Activated CD8-positive, alpha-beta memory T cell treated with anti-CD3 and anti-CD28 coated beads, Interleukin-2, amount 10 ng/mL, durations not matched to agents 7 days and 5 days (primary cell): ENCODE results near the gene F12. TPM values are rescaled to one million over a fixed set of nuclear protein-coding genes. Genes with fewer than 3 reads are reported as not detected.

Experiments
- ATAC-seq: fragments of 150-1000 bp; cut with Tn5 transposase; one replicate; pipeline ENCODE4 v1.10.0; 2021; ENCODE audit warnings: moderate library complexity
- CTCF ChIA-PET: fragments of 350-600 bp; sonication (Branson Sonifier 250); formaldehyde crosslinking; loops from one replicate; lab custom pipeline; 2021; ENCODE audit warnings: antibody characterized with exemption; lab: Charles Lee
- DNase-seq: peaks from one replicate; pipeline ENCODE4 v3.0.0-alpha.2; 2020
- H3K27ac Mint-ChIP-seq: one replicate; pipeline ENCODE4 v1.8.0; 2021; ENCODE audit warnings: mild to moderate bottlenecking, mixed read lengths
- H3K27me3 Mint-ChIP-seq: one replicate; pipeline ENCODE4 v1.8.0; 2021; ENCODE audit warnings: mixed read lengths
- H3K36me3 Mint-ChIP-seq: one replicate; pipeline ENCODE4 v1.8.0; 2021; ENCODE audit warnings: mild to moderate bottlenecking, mixed read lengths
- H3K4me1 Mint-ChIP-seq: one replicate; pipeline ENCODE4 v1.8.0; 2021; ENCODE audit warnings: mixed read lengths
- H3K4me3 Mint-ChIP-seq: one replicate; pipeline ENCODE4 v1.8.0; 2021; ENCODE audit warnings: mild to moderate bottlenecking, moderate library complexity, mixed read lengths
- H3K9me3 Mint-ChIP-seq: one replicate; pipeline ENCODE4 v1.8.0; 2022; ENCODE audit warnings: low read depth, mixed read lengths
- total RNA-seq, 2 experiments: library from RNA; stranded (reverse); gene quantifications; one replicate each; pipeline ENCODE4 v1.2.3, GENCODE V29; 2021

F12 gene
- total RNA-seq, 2 experiments from 2014 or later, result 1.3 to 2.2 TPM

DNA sequence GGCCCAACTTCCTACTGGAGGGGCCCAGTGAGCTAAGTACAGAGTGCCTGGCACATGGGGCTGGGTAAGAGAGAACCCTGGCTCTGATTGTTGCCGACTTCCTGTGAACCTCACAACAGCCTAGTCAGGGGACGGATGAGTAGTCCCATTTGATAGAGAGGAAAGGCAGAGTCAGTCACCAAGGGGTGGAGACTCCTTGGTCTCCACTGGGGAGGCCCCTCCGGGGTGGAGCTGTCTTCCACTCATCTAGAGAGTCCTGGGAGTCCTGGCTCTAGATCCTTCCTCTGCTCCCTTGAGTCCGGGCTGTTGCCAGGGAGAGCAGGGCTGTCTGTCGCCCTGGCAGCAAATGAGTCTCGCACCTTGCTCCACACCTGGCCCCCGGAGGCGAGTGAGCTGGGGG is 25.1 kb upstream of the F12 start:
- CTCF ChIA-PET, result interaction anchor here (0.8 to 16.5 kb wide), 4 partner anchors 12 to 44 kb away, joined by 4 to 269 read pairs (median 131); partner anchors contain the start of genes PFN3 and PRR7
- Mint-ChIP-seq H3K4me3 (no peak overlapping the region), H3K9me3 (no peaks in the 10 kb centered on the region), H3K4me1 (peaks cover 60% of the 10 kb centered on the region), H3K27ac (peak overlapping the region; percentile 24), H3K27me3 (no peaks in the 10 kb centered on the region), H3K36me3 (peaks cover 58% of the 10 kb centered on the region)
- DNase-seq, result no peak
- no peak for ATAC-seq

GRCh38 chr5:177433658-177434217 is 24.4 kb upstream of the F12 start:
- H3K4me1 Mint-ChIP-seq, result peaks cover 66% of the 10 kb centered on the region
- CTCF ChIA-PET, result interaction anchor here (1.6 to 16.5 kb wide), 6 partner anchors 13 to 44 kb away, joined by 4 to 269 read pairs (median 80); partner anchors contain the start of genes PFN3 and PRR7
- H3K4me3 Mint-ChIP-seq, result no peak overlapping the region
- H3K27ac Mint-ChIP-seq, result no peak overlapping the region
- no peak for ATAC-seq
- no peaks in the 10 kb centered on the region for H3K27me3 Mint-ChIP-seq
- no peak for DNase-seq
- peaks cover 59% of the 10 kb centered on the region for H3K36me3 Mint-ChIP-seq
- no peaks in the 10 kb centered on the region for H3K9me3 Mint-ChIP-seq

DNA sequence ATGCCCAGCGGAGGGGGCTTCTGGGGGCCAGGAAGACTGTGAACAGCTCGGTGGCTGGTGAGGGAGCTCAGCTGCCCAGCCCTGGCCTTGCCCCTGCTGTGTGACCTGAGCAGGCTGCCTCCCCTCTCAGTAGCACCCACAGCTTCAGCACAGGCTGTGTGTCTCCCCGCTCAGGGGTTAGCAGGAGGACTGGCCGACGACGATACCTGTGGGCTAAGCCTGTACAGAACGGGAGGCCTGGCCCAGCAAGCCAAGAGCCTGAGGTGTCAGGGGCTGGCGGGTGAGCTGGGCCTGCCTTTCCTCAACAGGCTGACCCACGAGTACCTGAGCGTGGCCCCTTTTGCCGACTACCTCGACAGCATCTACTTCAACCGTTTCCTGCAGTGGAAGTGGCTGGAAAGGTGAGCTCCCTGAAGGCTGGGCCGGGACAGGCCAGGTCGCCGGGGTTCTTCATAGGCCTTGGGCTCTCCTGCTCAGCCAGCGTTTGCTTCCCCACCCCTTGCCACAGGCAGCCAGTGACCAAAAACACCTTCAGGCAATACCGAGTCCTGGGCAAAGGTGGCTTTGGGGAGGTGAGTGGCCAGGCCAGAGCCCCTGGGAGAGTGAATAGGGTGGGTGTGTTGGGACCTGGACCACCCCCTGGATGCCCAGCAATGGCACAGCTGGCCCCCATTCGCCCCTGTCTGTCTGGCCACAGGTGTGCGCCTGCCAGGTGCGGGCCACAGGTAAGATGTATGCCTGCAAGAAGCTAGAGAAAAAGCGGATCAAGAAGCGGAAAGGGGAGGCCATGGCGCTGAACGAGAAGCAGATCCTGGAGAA is 23.7 kb upstream of the F12 start:
- no peaks in the 10 kb centered on the region for H3K27me3 Mint-ChIP-seq
- DNase-seq (no peak), ATAC-seq (no peak)
- peaks cover 57% of the 10 kb centered on the region for H3K36me3 Mint-ChIP-seq
- H3K4me3 Mint-ChIP-seq, result no peak overlapping the region
- H3K9me3 Mint-ChIP-seq, result no peaks in the 10 kb centered on the region
- CTCF ChIA-PET, result interaction anchor here (1.6 to 16.5 kb wide), 8 partner anchors 14 to 123 kb away, joined by 4 to 269 read pairs (median 26); partner anchors contain the start of genes F12, PFN3 and PRR7
- H3K27ac Mint-ChIP-seq, result peak overlapping the region; percentile 94
- H3K4me1 Mint-ChIP-seq, result peaks cover 67% of the 10 kb centered on the region

DNA sequence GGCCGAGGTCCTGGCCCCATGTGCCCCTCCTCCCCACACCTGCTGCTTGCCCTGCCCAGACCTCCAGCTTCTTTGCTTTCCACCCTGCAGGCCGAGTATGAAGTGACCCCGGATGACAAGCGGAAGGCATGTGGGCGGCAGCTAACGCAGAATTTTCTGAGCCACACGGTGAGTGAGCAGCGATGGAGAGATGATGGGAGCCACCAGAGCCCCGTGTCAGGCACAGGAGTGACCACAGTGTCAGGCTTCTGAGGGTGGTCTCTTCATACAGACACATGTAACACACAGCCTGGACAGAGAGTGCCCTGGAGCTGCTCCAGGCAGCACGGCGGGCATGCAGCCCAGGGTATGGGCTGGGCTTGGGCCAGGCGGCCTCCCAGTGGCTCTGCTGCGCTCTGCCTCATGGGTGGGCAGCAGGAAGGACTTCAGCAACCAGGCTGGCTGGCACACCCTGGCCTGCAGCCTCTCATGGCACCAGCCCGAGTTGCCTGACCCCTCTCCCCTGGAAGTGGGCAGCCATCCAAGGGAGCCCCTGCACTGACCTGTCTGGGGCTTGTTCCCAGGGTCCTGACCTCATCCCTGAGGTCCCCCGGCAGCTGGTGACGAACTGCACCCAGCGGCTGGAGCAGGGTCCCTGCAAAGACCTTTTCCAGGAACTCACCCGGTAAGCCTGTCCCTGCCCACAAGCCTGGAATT is 22.9 kb upstream of the F12 start:
- Mint-ChIP-seq H3K4me3 (peak overlapping the region; percentile 89), H3K36me3 (peaks cover 57% of the 10 kb centered on the region), H3K9me3 (no peaks in the 10 kb centered on the region), H3K4me1 (peaks cover 73% of the 10 kb centered on the region), H3K27ac (peak overlapping the region; percentile 94), H3K27me3 (no peaks in the 10 kb centered on the region)
- ATAC-seq (no peak), DNase-seq (no peak)
- CTCF ChIA-PET, result interaction anchor here (0.8 to 16.5 kb wide), 16 partner anchors 9 to 122 kb away, joined by 3 to 269 read pairs (median 6); partner anchors contain the start of genes F12, MXD3, PFN3 and PRR7

DNA sequence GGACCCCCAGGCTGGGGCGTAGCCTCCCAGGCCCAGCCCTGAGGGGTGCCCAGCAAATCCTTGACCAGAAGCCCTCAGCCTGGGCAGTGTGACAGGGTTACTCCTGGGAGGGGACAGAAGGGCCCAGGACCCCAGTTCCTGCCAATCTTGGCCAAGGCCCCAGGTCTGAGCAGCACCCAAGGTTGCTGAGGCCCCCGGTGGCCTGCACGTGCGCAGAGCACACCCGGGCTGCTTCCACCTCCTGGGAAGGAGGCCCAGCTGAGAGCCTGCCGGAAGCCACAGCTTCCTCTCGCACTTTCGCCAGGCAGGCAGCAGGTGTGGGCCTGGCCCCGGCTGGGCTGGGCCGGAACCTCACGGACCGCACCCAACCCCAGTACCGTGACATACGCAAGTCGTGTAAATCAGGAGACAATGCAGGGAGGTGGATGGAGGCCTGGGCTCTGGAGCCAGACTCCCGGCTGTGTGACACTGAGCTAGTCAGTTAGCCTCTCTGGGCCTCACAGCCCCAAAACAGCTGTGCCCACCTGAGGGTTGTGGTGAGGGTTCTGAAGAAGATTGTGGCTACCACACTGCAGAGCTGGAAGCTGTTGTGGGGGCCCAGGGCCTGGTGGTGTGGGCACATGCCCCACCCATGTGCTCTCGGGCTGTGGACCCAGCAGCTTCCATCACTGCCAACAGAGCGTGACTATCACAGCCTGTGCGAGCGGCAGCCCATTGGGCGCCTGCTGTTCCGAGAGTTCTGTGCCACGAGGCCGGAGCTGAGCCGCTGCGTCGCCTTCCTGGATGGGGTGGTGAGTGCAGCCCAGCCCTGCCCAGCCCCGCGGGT is 22.2 kb upstream of the F12 start:
- H3K36me3 Mint-ChIP-seq, result peaks cover 51% of the 10 kb centered on the region
- peaks cover 73% of the 10 kb centered on the region for H3K4me1 Mint-ChIP-seq
- H3K4me3 Mint-ChIP-seq, result peak overlapping the region; percentile 89
- CTCF ChIA-PET, result interaction anchor here (0.8 to 16.5 kb wide), 18 partner anchors 9 to 317 kb away, joined by 3 to 269 read pairs (median 4); partner anchors contain the start of genes F12, MXD3, PFN3 and PRR7
- H3K27me3 Mint-ChIP-seq, result no peaks in the 10 kb centered on the region
- H3K27ac Mint-ChIP-seq, result peak overlapping the region; percentile 94
- DNase-seq, result peak; percentile 93
- no peaks in the 10 kb centered on the region for H3K9me3 Mint-ChIP-seq
- ATAC-seq, result peak; percentile 60

DNA sequence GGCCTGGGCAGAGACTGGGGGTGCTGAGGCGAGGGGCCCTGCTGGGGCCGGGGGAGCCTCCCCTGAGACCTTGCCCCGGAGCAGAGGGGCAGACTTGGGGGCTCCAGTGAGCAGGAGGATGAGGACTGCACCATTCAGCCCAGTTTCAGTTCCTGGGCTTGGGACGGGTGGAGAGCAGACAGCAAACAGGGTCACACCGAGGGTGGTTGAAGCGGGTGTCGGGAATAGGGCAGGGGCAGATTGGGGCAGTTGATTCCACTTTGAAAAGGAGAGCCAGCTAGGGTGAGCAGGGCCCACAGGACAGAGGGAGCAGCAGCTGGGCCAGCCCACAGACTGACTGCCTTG is 21.6 kb upstream of the F12 start:
- CTCF ChIA-PET, result interaction anchor here (0.9 to 16.5 kb wide), 10 partner anchors 16 to 317 kb away, joined by 3 to 269 read pairs (median 12); partner anchors contain the start of genes F12, PFN3 and PRR7
- Mint-ChIP-seq H3K36me3 (peaks cover 51% of the 10 kb centered on the region), H3K27ac (peak overlapping the region; percentile 94), H3K4me3 (peak overlapping the region; percentile 89), H3K4me1 (peaks cover 73% of the 10 kb centered on the region), H3K9me3 (no peaks in the 10 kb centered on the region), H3K27me3 (no peaks in the 10 kb centered on the region)
- ATAC-seq (no peak), DNase-seq (no peak)

- peak overlapping the region; percentile 94 for H3K27ac Mint-ChIP-seq
- DNase-seq (no peak), ATAC-seq (no peak)
- H3K9me3 Mint-ChIP-seq, result no peaks in the 10 kb centered on the region
- peaks cover 75% of the 10 kb centered on the region for H3K4me1 Mint-ChIP-seq
- H3K4me3 Mint-ChIP-seq, result peak overlapping the region; percentile 89
- CTCF ChIA-PET, result interaction anchor here (0.9 to 16.5 kb wide), 7 partner anchors 7 to 59 kb away, joined by 3 to 269 read pairs (median 39); partner anchors contain the start of genes PFN3 and PRR7
- no peaks in the 10 kb centered on the region for H3K27me3 Mint-ChIP-seq
- peaks cover 47% of the 10 kb centered on the region for H3K36me3 Mint-ChIP-seq
Measured at GRCh38 chr5:177430140-177430951, 21.0 kb upstream of the F12 start.

DNA sequence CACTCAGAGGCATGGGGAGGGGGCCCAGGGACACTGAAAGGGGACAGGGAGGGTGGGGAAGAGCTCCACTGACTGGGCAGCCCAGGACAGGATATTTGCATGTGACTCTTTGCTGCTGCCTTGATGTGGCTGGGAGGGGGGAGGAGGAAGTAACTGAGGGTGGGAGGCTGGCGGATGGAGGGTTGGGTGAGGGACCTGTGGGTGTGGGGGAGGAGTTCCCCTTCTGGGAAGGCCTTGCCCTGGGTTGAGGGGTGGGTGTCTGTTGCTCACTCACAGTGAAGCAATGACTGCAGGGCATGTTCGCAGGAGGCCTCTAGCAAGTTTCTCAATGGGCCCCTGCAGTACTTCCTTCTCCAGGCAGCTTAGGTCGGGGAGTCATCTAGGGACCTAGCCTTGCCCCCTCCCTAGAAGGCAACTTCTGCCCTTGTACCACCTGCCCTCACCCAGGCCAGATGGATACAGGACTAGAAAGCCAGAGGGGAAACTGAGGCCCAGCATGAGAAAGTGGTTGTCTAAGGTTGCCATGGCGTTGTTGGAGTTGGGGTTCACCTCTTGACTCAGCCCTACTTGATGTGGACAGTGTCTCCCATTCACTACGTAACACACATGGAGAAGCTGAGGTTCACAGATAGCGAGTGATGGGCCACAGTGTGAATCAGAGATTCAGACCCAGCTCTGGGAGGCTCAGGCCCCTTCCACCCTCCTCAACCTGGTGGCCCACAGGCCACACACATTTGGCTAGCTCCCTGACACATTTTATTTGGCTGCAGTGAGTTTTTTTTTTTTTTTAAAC is 20.1 kb upstream of the F12 start:
- Mint-ChIP-seq H3K36me3 (peaks cover 41% of the 10 kb centered on the region), H3K27ac (peak overlapping the region; percentile 94), H3K9me3 (no peaks in the 10 kb centered on the region), H3K4me1 (peaks cover 76% of the 10 kb centered on the region), H3K27me3 (no peaks in the 10 kb centered on the region), H3K4me3 (peak overlapping the region; percentile 89)
- ATAC-seq (no peak), DNase-seq (peak; percentile 90)
- CTCF ChIA-PET, result interaction anchor here (0.7 to 16.5 kb wide), 10 partner anchors 8 to 120 kb away, joined by 3 to 269 read pairs (median 8); partner anchors contain the start of genes F12, PFN3 and PRR7

DNA sequence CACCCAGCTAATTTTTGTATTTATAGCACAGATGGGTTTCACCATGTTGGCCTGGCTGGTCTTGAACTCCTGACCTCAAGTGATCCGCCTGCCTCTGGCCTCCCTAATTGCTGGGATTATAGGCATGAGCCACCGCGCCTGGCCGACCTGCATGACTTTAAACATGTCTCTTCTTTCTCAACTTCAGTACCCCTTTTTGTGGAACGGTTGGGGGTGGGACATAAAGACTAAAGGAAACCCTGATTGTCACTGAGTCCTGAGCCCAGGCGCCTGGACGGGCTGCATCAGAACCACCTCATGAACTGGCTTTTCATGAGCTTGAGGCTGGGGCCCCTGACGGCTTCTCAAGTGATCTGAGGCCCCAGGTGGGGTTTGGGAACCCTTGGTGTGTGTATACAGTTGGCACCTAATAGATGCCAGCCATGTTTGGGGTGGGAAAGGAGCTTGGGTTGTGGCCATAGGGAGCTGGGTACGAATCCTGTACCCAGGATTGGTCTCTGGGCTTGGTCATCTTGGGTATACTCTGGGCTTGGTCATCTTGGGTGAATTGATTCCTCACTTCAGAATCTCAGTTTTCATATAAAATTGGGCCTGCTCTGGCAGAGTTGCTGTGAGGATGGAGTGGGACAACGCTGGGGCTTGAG is 19.3 kb upstream of the F12 start:
- DNase-seq (no peak), ATAC-seq (no peak)
- CTCF ChIA-PET, result interaction anchor here (0.7 to 16.5 kb wide), 11 partner anchors 9 to 119 kb away, joined by 3 to 269 read pairs (median 9); partner anchors contain the start of genes PFN3 and PRR7
- Mint-ChIP-seq H3K36me3 (peaks cover 34% of the 10 kb centered on the region), H3K4me3 (peak overlapping the region; percentile 89), H3K4me1 (peaks cover 68% of the 10 kb centered on the region), H3K27ac (peak overlapping the region; percentile 94), H3K27me3 (no peaks in the 10 kb centered on the region), H3K9me3 (no peaks in the 10 kb centered on the region)

GRCh38 chr5:177427919-177428573 is 18.7 kb upstream of the F12 start:
- Mint-ChIP-seq H3K4me3 (peak overlapping the region; percentile 89), H3K9me3 (no peaks in the 10 kb centered on the region), H3K36me3 (peaks cover 30% of the 10 kb centered on the region), H3K27me3 (no peaks in the 10 kb centered on the region), H3K27ac (peak overlapping the region; percentile 94), H3K4me1 (peaks cover 64% of the 10 kb centered on the region)
- CTCF ChIA-PET, result interaction anchor here (0.8 to 16.5 kb wide), 14 partner anchors 10 to 118 kb away, joined by 3 to 269 read pairs (median 7); partner anchors contain the start of genes F12, PFN3 and PRR7
- ATAC-seq, result no peak
- DNase-seq, result peak; percentile 67
